Spleen (tissue), 7 donors: ENCODE results near the gene TTC28.

Source experiments
- CTCF ChIP-seq, 11 experiments: fragments of 200-600 bp in 7 of 11; fragments of 450-650 bp in 4 of 11; sonication (generic) in 4 of 11; IDR thresholded peaks in 8 of 11; conservative IDR thresholded peaks in 3 of 11; 1 replicate in 7 of 11; 2 replicates in 4 of 11; pipeline versions ENCODE4 v1.4.0 to v1.8.0; 2016 to 2021; ENCODE audit warnings: antibody characterized with exemption in 11 of 11, inconsistent platforms in 4 of 11, mild to moderate bottlenecking in 1 of 11
- POLR2A ChIP-seq, 3 donors: fragments of 450-650 bp; IDR thresholded peaks; one replicate each; pipeline ENCODE4 v1.5.1; 2017; ENCODE audit warnings: antibody characterized with exemption in 3 of 3, mild to moderate bottlenecking in 1 of 3
- POLR2AphosphoS5 ChIP-seq, 3 donors: sonication (generic); formaldehyde crosslinking; IDR thresholded peaks; one replicate each; pipeline ENCODE4 v1.5.1; 2017; ENCODE audit warnings: antibody characterized with exemption in 3 of 3
- donor health status: DM: no; HTN: no; CAD: no; lungs with moderate emphysema.
- donor health status: DM: no; HTN: no; CAD: no.
- donor health status: DM: no; HTN: no; CAD: no.

- no peak for TF ChIP-seq CTCF (IDR thresholded peaks at IDR 0.05 in 8 of 11, conservative IDR thresholded peaks at IDR 0.05 in 3 of 11)
- peak in 1 of 3 donors; percentile 9 for TF ChIP-seq POLR2AphosphoS5 (IDR thresholded peaks at IDR 0.05)
- no peak for TF ChIP-seq POLR2A (IDR thresholded peaks at IDR 0.05)
Observed at GRCh38 chr22:27998511-27999410, 680.9 kb downstream of the TTC28 start.
